Right kidney (tissue), 9 donors: ENCODE measurements around the gene TGFBI.

Experiments used
- DNase-seq: peaks from one replicate; pipeline ENCODE4 v3.0.0-alpha.2; 2016
- long read RNA-seq, 8 donors: transcript quantifications; one replicate each; lab custom pipeline, GENCODE V29; 2026

Gene TGFBI
- long read RNA-seq, donor 1, transcript TGFBI-201 (17 exons, 2,804 nt) = major isoform, 23 of 91 reads
- long read RNA-seq, donor 1, partial matches to known transcripts = 67 of 91 reads
- long read RNA-seq, donor 1, other reads (novel, unspliced or antisense) = 0 of 91 reads
- long read RNA-seq, donor 2, transcript TGFBI-201 (17 exons, 2,804 nt) = major isoform, 6 of 54 reads
- long read RNA-seq, donor 2, partial matches to known transcripts = 45 of 54 reads
- long read RNA-seq, donor 2, other reads (novel, unspliced or antisense) = 0 of 54 reads
- long read RNA-seq, donor 3, transcript TGFBI-201 (17 exons, 2,804 nt) = major isoform, 8 of 46 reads
- long read RNA-seq, donor 3, partial matches to known transcripts = 38 of 46 reads
- long read RNA-seq, donor 3, other reads (novel, unspliced or antisense) = 0 of 46 reads
- long read RNA-seq, donor 4, transcript TGFBI-201 (17 exons, 2,804 nt) = major isoform, 8 of 52 reads
- long read RNA-seq, donor 4, partial matches to known transcripts = 44 of 52 reads
- long read RNA-seq, donor 4, other reads (novel, unspliced or antisense) = 0 of 52 reads
- long read RNA-seq, donor 5, transcript TGFBI-201 (17 exons, 2,804 nt) = major isoform, 12 of 52 reads
- long read RNA-seq, donor 5, partial matches to known transcripts = 29 of 52 reads
- long read RNA-seq, donor 5, other reads (novel, unspliced or antisense) = 8 of 52 reads
- long read RNA-seq, donor 6, transcript TGFBI-201 (17 exons, 2,804 nt) = major isoform, 6 of 76 reads
- long read RNA-seq, donor 6, partial matches to known transcripts = 66 of 76 reads
- long read RNA-seq, donor 6, other reads (novel, unspliced or antisense) = 0 of 76 reads
- long read RNA-seq, donor 7, transcript TGFBI-201 (17 exons, 2,804 nt) = major isoform, 7 of 76 reads
- long read RNA-seq, donor 7, partial matches to known transcripts = 65 of 76 reads
- long read RNA-seq, donor 7, other reads (novel, unspliced or antisense) = 0 of 76 reads
- long read RNA-seq, donor 8, transcript TGFBI-201 (17 exons, 2,804 nt) = major isoform, 14 of 21 reads
- long read RNA-seq, donor 8, partial matches to known transcripts = 5 of 21 reads
- long read RNA-seq, donor 8, other reads (novel, unspliced or antisense) = 0 of 21 reads

GRCh38 chr5:136028782-136029742 lies at the start of gene TGFBI:
Gene TGFBI (plus strand): TSS chr5:136028988. CDS start chr5:136029056, 68 bp downstream.
- peak; percentile 80 for DNase-seq

- no peak for DNase-seq
These were observed 49.8 kb upstream of the TGFBI start for GRCh38 chr5:135978993-135979392.

GRCh38 chr5:135979510-135979909 lies 49.3 kb upstream of the TGFBI start:
- DNase-seq = no peak

- DNase-seq = no peak
These were observed 48.2 kb upstream of the TGFBI start for GRCh38 chr5:135980620-135981019.

GRCh38 chr5:135985951-135986350 lies 42.8 kb upstream of the TGFBI start:
- DNase-seq = no peak

- no peak for DNase-seq
These were observed 42.4 kb upstream of the TGFBI start for GRCh38 chr5:135986401-135986800.

- DNase-seq = no peak
These were observed 41.8 kb upstream of the TGFBI start for GRCh38 chr5:135986891-135987401.

GRCh38 chr5:135988546-135988945 lies 40.2 kb upstream of the TGFBI start:
- no peak for DNase-seq

- DNase-seq = no peak
These were observed 39.1 kb upstream of the TGFBI start for GRCh38 chr5:135989686-135990085.

GRCh38 chr5:135990528-135991255 lies 38.1 kb upstream of the TGFBI start:
- no peak for DNase-seq

GRCh38 chr5:135991429-135991828 lies 37.4 kb upstream of the TGFBI start:
- no peak for DNase-seq

GRCh38 chr5:135993335-135993879 lies 35.4 kb upstream of the TGFBI start:
- DNase-seq = no peak

GRCh38 chr5:135993880-135994636 lies 34.7 kb upstream of the TGFBI start:
- no peak for DNase-seq

GRCh38 chr5:135995976-135996375 lies 32.8 kb upstream of the TGFBI start:
- DNase-seq = no peak

- DNase-seq = no peak
These were observed 32.2 kb upstream of the TGFBI start for GRCh38 chr5:135996611-135997010.

- DNase-seq = no peak
These were observed 31.0 kb upstream of the TGFBI start for GRCh38 chr5:135997673-135998335.

GRCh38 chr5:135998889-135999288 lies 29.9 kb upstream of the TGFBI start:
- no peak for DNase-seq

- DNase-seq = no peak
These were observed 29.2 kb upstream of the TGFBI start for GRCh38 chr5:135999406-136000139.
